HCT116 (cell line): ENCODE results near the gene IFNW1. TPM values are rescaled to one million over a fixed set of nuclear protein-coding genes. Genes with fewer than 3 reads are reported as not detected.

Source experiments
- ATAC-seq: fragments of 200-7000 bp; cut with Tn5 transposase; 2 replicates; pipeline ENCODE4 v1.9.1; 2020; ENCODE audit warnings: mild to moderate bottlenecking, moderate library complexity
- BruUV-seq: library from RNA; stranded (reverse); fragments of 400-500 nt; replicated peaks from 2 replicates; lab custom pipeline; 2021; lab: Mats Ljungman, UMichigan
- CTCF ChIA-PET: fragments of 300-600 bp; sonication (Branson Sonifier 250); formaldehyde crosslinking; loops from one replicate; lab custom pipeline; 2021; ENCODE audit warnings: antibody characterized with exemption; lab: Charles Lee
- POLR2A ChIA-PET: fragments of 300-600, 350-600 bp; sonication (Branson Sonifier 250); formaldehyde crosslinking; loops from one replicate; lab custom pipeline; 2021; ENCODE audit warnings: antibody characterized with exemption; lab: Charles Lee
- RAD21 ChIA-PET, 2 experiments: fragments of 300-600 bp; sonication (Branson Sonifier 250); formaldehyde crosslinking; loops; one replicate each; lab custom pipeline; 2023; ENCODE audit warnings: low total read pairs in 2 of 2; ENCODE audit not compliant: uncharacterized antibody in 2 of 2, unreplicated experiment in 2 of 2, low non-redundant PET in 1 of 2; lab: Charles Lee
- DNase-seq: peaks from one replicate; pipeline ENCODE4 v3.0.0-alpha.2; 2010; ENCODE audit warnings: low read depth, low spot score
- H2AFZ ChIP-seq: fragments of 200-600 bp; shearing (Covaris generic), sonication (generic); 2 replicates; pipeline ENCODE4 v1.6.1; 2017; ENCODE audit warnings: low read depth, mixed run types, mixed read lengths, antibody characterized with exemption, low read length; ENCODE audit not compliant: poor library complexity, severe bottlenecking
- H3K27ac ChIP-seq: 2 replicates; pipeline ENCODE4 v1.5.1; 2012; ENCODE audit warnings: low read depth, low read length
- H3K27me3 ChIP-seq: fragments of 200-600 bp; sonication (generic); 2 replicates; pipeline ENCODE4 v1.6.1; 2016; ENCODE audit warnings: mixed run types, low read length, mixed read lengths; ENCODE audit not compliant: insufficient read depth
- H3K36me3 ChIP-seq, 2 experiments: fragments of 200-500 bp in 1 of 2; fragments of 200-600 bp in 1 of 2; sonication (Bioruptor generic) in 1 of 2; sonication (generic) in 1 of 2; 2 replicates each; pipeline versions ENCODE4 v1.5.1 to v1.6.1; 2014 to 2016; ENCODE audit warnings: low read length in 2 of 2, inconsistent platforms in 1 of 2, mixed read lengths in 1 of 2, mixed run types in 1 of 2; ENCODE audit not compliant: insufficient read depth in 2 of 2, control insufficient read depth in 1 of 2
- H3K4me1 ChIP-seq, 2 experiments: fragments of 200-600 bp in 1 of 2; sonication (generic) in 1 of 2; 2 replicates each; pipeline versions ENCODE4 v1.5.1 to v1.6.1; 2012 to 2017; ENCODE audit warnings: low read length in 2 of 2, inconsistent platforms in 1 of 2, mild to moderate bottlenecking in 1 of 2, mixed read lengths in 1 of 2, mixed run types in 1 of 2, moderate library complexity in 1 of 2; ENCODE audit not compliant: insufficient read depth in 2 of 2, control insufficient read depth in 1 of 2
- H3K4me2 ChIP-seq: fragments of 200-600 bp; sonication (generic); 2 replicates; pipeline ENCODE4 v1.6.1; 2017; ENCODE audit warnings: mixed run types, low read length, mixed read lengths
- H3K4me3 ChIP-seq, 2 experiments: fragments of 200-600 bp in 1 of 2; sonication (generic) in 1 of 2; replicated peaks in 1 of 2; 2 replicates each; pipeline ENCODE4 v1.5.1; 2011 to 2016; ENCODE audit warnings: low read length in 2 of 2, control low read depth in 1 of 2, low read depth in 1 of 2, mild to moderate bottlenecking in 1 of 2, mixed read lengths in 1 of 2, mixed run types in 1 of 2
- H3K79me2 ChIP-seq: fragments of 200-600 bp; sonication (generic); 2 replicates; pipeline ENCODE4 v1.6.1; 2017; ENCODE audit warnings: mild to moderate bottlenecking, mixed run types, low read length, moderate library complexity, mixed read lengths; ENCODE audit not compliant: insufficient read depth
- H3K9ac ChIP-seq: fragments of 200-600 bp; sonication (generic); 2 replicates; pipeline ENCODE4 v1.6.1; 2016; ENCODE audit warnings: low read length, mixed read lengths
- H3K9me2 ChIP-seq: fragments of 200-600 bp; sonication (generic), shearing (Covaris generic); 2 replicates; pipeline ENCODE4 v1.6.1; 2017; ENCODE audit warnings: mixed run types, mild to moderate bottlenecking, moderate library complexity; ENCODE audit not compliant: insufficient read depth
- H3K9me3 ChIP-seq, 2 experiments: fragments of 200-500 bp in 1 of 2; fragments of 200-600 bp in 1 of 2; sonication (Bioruptor generic) in 1 of 2; sonication (generic) in 1 of 2; 2 replicates each; pipeline ENCODE4 v1.6.1; 2014 to 2017; ENCODE audit warnings: low read length in 2 of 2, mixed read lengths in 2 of 2, inconsistent platforms in 1 of 2, low read depth in 1 of 2, mild to moderate bottlenecking in 1 of 2, mixed run types in 1 of 2, moderate library complexity in 1 of 2; ENCODE audit not compliant: control insufficient read depth in 1 of 2, insufficient read depth in 1 of 2
- H4K20me1 ChIP-seq: fragments of 200-600 bp; sonication (generic), shearing (Covaris generic); 2 replicates; pipeline ENCODE4 v1.6.1; 2017; ENCODE audit warnings: mixed run types, mild to moderate bottlenecking, moderate library complexity; ENCODE audit not compliant: insufficient read depth
- CBX3 ChIP-seq: IDR thresholded peaks from 2 replicates; pipeline ENCODE4 v1.6.1; 2012; ENCODE audit warnings: low read depth
- CEBPB ChIP-seq: IDR thresholded peaks from 2 replicates; pipeline ENCODE4 v1.6.1; 2012; ENCODE audit warnings: low read depth
- CTCF ChIP-seq, 3 experiments: fragments of 200-600 bp in 1 of 3; sonication (generic) in 1 of 3; IDR thresholded peaks in 2 of 3; conservative IDR thresholded peaks in 1 of 3; 2 replicates each; pipeline ENCODE4 v1.5.1; 2012 to 2017; ENCODE audit warnings: low read depth in 2 of 3, low read length in 2 of 3, antibody characterized with exemption in 1 of 3, borderline replicate concordance in 1 of 3, control low read depth in 1 of 3, mild to moderate bottlenecking in 1 of 3, mixed read lengths in 1 of 3, mixed run types in 1 of 3, moderate library complexity in 1 of 3; ENCODE audit not compliant: insufficient read depth in 1 of 3
- EZH2phosphoT487 ChIP-seq: fragments of 200-600 bp; IDR thresholded peaks from 2 replicates; pipeline ENCODE4 v1.6.1; 2018; ENCODE audit warnings: antibody characterized with exemption, borderline replicate concordance
- FOSL1 ChIP-seq: IDR thresholded peaks from 2 replicates; pipeline ENCODE4 v1.6.1; 2012; ENCODE audit warnings: low read depth
- SIN3A ChIP-seq: IDR thresholded peaks from 2 replicates; pipeline ENCODE4 v1.6.1; 2012; ENCODE audit warnings: low read depth
- YY1 ChIP-seq: IDR thresholded peaks from 2 replicates; pipeline ENCODE4 v1.6.1; 2011; ENCODE audit warnings: low read length, low read depth, moderate library complexity, mild to moderate bottlenecking; ENCODE audit not compliant: insufficient replicate concordance; ENCODE audit errors: extremely low read depth
- intact Hi-C: fragments of 100-400 bp; cut with micrococcal nuclease; formaldehyde crosslinking; loops from 2 replicates; pipeline ENCODE4 v1.10.0; 2022
- total RNA-seq: library from RNA; stranded (reverse); gene quantifications from one replicate; pipeline ENCODE4 v1.2.1, GENCODE V29; 2021; ENCODE audit not compliant: unreplicated experiment
- TF ChIP-seq, protein P1 (sequence below): IDR thresholded peaks from 2 replicates; pipeline ENCODE4 v1.6.1; 2012; ENCODE audit warnings: low read depth
- TF ChIP-seq, protein P2 (sequence below): IDR thresholded peaks from 2 replicates; pipeline ENCODE4 v1.6.1; 2011; ENCODE audit warnings: mild to moderate bottlenecking, low read length, moderate library complexity; ENCODE audit not compliant: insufficient replicate concordance; ENCODE audit errors: extremely low read depth

IFNW1 gene
- total RNA-seq, 1 experiment from 2014 or later, result not detected

DNA sequence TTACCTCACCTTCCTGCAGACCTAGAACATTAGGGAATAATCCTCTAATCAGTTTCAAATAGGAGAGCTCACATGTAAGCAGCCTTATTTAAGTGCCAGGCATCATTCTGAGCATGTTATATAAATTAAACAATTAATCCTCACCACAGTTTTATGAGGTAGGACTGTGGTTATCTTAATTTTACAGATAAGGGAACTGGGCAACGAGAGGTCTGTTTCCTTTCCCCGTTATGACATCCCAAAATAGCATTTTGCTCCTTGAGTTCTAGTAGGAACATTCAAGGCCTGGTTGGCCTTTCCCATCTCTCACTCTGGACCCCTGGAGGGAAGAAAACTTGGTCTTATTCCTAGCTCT lies 44.8 kb downstream of the IFNW1 start:
- ATAC-seq (no peak), DNase-seq (no peak)
- H3K9me2 ChIP-seq, result no peaks in the 10 kb centered on the region
- no peaks in the 10 kb centered on the region for H3K4me1 ChIP-seq
- no peaks in the 10 kb centered on the region for H4K20me1 ChIP-seq
- no peak for TF ChIP-seq EZH2phosphoT487
- no peak for TF ChIP-seq CTCF (IDR thresholded peaks at IDR 0.05 in 2 of 3, conservative IDR thresholded peaks at IDR 0.05 in 1 of 3; ENCODE audit: borderline replicate concordance in 1 of 3, insufficient read depth in 1 of 3, low read depth in 2 of 3, low read length in 2 of 3)
- TF ChIP-seq, protein P1, sequence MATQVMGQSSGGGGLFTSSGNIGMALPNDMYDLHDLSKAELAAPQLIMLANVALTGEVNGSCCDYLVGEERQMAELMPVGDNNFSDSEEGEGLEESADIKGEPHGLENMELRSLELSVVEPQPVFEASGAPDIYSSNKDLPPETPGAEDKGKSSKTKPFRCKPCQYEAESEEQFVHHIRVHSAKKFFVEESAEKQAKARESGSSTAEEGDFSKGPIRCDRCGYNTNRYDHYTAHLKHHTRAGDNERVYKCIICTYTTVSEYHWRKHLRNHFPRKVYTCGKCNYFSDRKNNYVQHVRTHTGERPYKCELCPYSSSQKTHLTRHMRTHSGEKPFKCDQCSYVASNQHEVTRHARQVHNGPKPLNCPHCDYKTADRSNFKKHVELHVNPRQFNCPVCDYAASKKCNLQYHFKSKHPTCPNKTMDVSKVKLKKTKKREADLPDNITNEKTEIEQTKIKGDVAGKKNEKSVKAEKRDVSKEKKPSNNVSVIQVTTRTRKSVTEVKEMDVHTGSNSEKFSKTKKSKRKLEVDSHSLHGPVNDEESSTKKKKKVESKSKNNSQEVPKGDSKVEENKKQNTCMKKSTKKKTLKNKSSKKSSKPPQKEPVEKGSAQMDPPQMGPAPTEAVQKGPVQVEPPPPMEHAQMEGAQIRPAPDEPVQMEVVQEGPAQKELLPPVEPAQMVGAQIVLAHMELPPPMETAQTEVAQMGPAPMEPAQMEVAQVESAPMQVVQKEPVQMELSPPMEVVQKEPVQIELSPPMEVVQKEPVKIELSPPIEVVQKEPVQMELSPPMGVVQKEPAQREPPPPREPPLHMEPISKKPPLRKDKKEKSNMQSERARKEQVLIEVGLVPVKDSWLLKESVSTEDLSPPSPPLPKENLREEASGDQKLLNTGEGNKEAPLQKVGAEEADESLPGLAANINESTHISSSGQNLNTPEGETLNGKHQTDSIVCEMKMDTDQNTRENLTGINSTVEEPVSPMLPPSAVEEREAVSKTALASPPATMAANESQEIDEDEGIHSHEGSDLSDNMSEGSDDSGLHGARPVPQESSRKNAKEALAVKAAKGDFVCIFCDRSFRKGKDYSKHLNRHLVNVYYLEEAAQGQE, result no peak
- no peak for TF ChIP-seq CEBPB
- TF ChIP-seq SIN3A, result no peak
- TF ChIP-seq CBX3, result no peak
- TF ChIP-seq YY1, result no peak
- TF ChIP-seq FOSL1, result no peak
- TF ChIP-seq, protein P2, sequence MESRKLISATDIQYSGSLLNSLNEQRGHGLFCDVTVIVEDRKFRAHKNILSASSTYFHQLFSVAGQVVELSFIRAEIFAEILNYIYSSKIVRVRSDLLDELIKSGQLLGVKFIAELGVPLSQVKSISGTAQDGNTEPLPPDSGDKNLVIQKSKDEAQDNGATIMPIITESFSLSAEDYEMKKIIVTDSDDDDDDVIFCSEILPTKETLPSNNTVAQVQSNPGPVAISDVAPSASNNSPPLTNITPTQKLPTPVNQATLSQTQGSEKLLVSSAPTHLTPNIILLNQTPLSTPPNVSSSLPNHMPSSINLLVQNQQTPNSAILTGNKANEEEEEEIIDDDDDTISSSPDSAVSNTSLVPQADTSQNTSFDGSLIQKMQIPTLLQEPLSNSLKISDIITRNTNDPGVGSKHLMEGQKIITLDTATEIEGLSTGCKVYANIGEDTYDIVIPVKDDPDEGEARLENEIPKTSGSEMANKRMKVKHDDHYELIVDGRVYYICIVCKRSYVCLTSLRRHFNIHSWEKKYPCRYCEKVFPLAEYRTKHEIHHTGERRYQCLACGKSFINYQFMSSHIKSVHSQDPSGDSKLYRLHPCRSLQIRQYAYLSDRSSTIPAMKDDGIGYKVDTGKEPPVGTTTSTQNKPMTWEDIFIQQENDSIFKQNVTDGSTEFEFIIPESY, result no peak
- H3K9me3 ChIP-seq, result no peaks in the 10 kb centered on the region
- no peaks in the 10 kb centered on the region for H3K79me2 ChIP-seq
- no peaks in the 10 kb centered on the region for H3K27me3 ChIP-seq
- no peak overlapping the region for H2AFZ ChIP-seq
- CTCF ChIA-PET, result interaction anchor here (1.2 to 1.6 kb wide), 2 partner anchors 14 to 15 kb away, joined by 3 to 7 read pairs; no protein-coding TSS in a partner anchor
- BruUV-seq, result no TSS peak
- intact Hi-C loops, result no loop called here
- POLR2A ChIA-PET, result no interaction called here
- H3K36me3 ChIP-seq, result no peaks in the 10 kb centered on the region
- no peak overlapping the region for H3K4me3 ChIP-seq
- H3K27ac ChIP-seq, result no peak overlapping the region
- RAD21 ChIA-PET, result no interaction called here
- no peak overlapping the region for H3K4me2 ChIP-seq
- H3K9ac ChIP-seq, result no peak overlapping the region
